IMR-90 (cell line): ENCODE results near the gene RAB23. TPM values are rescaled to one million over a fixed set of nuclear protein-coding genes. Genes with fewer than 3 reads are reported as not detected.

ENCODE experiments used
- ATAC-seq: fragments of 200-7000 bp; cut with Tn5 transposase; 2 replicates; pipeline ENCODE4 v1.9.1; 2020; ENCODE audit warnings: low read depth, mild to moderate bottlenecking, moderate library complexity
- BruUV-seq: library from RNA; stranded (reverse); fragments of 400-500 nt; replicated peaks from 2 replicates; lab custom pipeline; 2021; lab: Mats Ljungman, UMichigan
- CTCF ChIA-PET: fragments of 300-600 bp; formaldehyde crosslinking; extraction: SDS; loops from one replicate; lab custom pipeline; 2021; ENCODE audit warnings: antibody characterized with exemption; lab: Yijun Ruan, JAX
- POLR2A ChIA-PET: fragments of 300-600 bp; sonication (Branson Sonifier 250); formaldehyde crosslinking; loops from one replicate; lab custom pipeline; 2022; ENCODE audit warnings: antibody characterized with exemption; ENCODE audit not compliant: unreplicated experiment; lab: Charles Lee
- DNase-seq: peaks from one replicate; pipeline ENCODE4 v3.0.0; 2013
- H2AFZ ChIP-seq: replicated peaks from 2 replicates; pipeline ENCODE3; 2013; ENCODE audit warnings: low read length, mild to moderate bottlenecking; ENCODE audit not compliant: poor library complexity
- H2AK5ac ChIP-seq: 2 replicates; pipeline ENCODE4 v1.6.1; 2013; ENCODE audit warnings: low read depth, low read length, inconsistent platforms
- H2AK9ac ChIP-seq: replicated peaks from 2 replicates; pipeline ENCODE3; 2013; ENCODE audit warnings: mild to moderate bottlenecking, low read depth, low read length, moderate library complexity; ENCODE audit not compliant: poor library complexity
- H2BK120ac ChIP-seq: 2 replicates; pipeline ENCODE4 v1.6.1; 2013; ENCODE audit warnings: low read depth, low read length, inconsistent platforms
- H2BK15ac ChIP-seq: 3 replicates; pipeline ENCODE4 v1.6.1; 2013; ENCODE audit warnings: low read depth, low read length, inconsistent platforms
- H2BK20ac ChIP-seq: 2 replicates; pipeline ENCODE4 v1.6.1; 2013; ENCODE audit warnings: low read depth, mild to moderate bottlenecking, inconsistent platforms, low read length, moderate library complexity
- H2BK5ac ChIP-seq: 2 replicates; pipeline ENCODE4 v1.6.1; 2013; ENCODE audit warnings: mild to moderate bottlenecking, low read depth, low read length, inconsistent platforms; ENCODE audit not compliant: poor library complexity, severe bottlenecking
- H3K14ac ChIP-seq: replicated peaks from 2 replicates; pipeline ENCODE4 v1.6.1; 2013; ENCODE audit warnings: low read depth, low read length, inconsistent platforms
- H3K18ac ChIP-seq: 2 replicates; pipeline ENCODE4 v1.6.1; 2013; ENCODE audit warnings: low read depth, low read length, control low read depth
- H3K23ac ChIP-seq: 2 replicates; pipeline ENCODE4 v1.6.1; 2013; ENCODE audit warnings: low read depth, low read length, inconsistent platforms
- H3K27ac ChIP-seq: 2 replicates; pipeline ENCODE4 v1.5.1; 2013; ENCODE audit warnings: mild to moderate bottlenecking, control low read depth, low read length; ENCODE audit not compliant: insufficient read depth
- H3K27me3 ChIP-seq: 2 replicates; pipeline ENCODE4 v1.6.1; 2013; ENCODE audit warnings: low read length; ENCODE audit not compliant: control insufficient read depth, insufficient read depth
- H3K36me3 ChIP-seq: 2 replicates; pipeline ENCODE4 v1.6.1; 2013; ENCODE audit warnings: low read length, mixed read lengths; ENCODE audit not compliant: control insufficient read depth, insufficient read depth
- H3K4ac ChIP-seq: 2 replicates; pipeline ENCODE4 v1.6.1; 2013; ENCODE audit warnings: low read depth, low read length, inconsistent platforms
- H3K4me1 ChIP-seq: 2 replicates; pipeline ENCODE4 v1.6.1; 2013; ENCODE audit warnings: low read length, mixed read lengths; ENCODE audit not compliant: control insufficient read depth, insufficient read depth
- H3K4me2 ChIP-seq: 2 replicates; pipeline ENCODE4 v1.6.1; 2013; ENCODE audit warnings: low read depth, mild to moderate bottlenecking, control low read depth, low read length, moderate library complexity
- H3K4me3 ChIP-seq: 2 replicates; pipeline ENCODE4 v1.5.1; 2013; ENCODE audit warnings: low read depth, mild to moderate bottlenecking, control low read depth, low read length, moderate library complexity; ENCODE audit not compliant: insufficient read depth
- H3K56ac ChIP-seq: 2 replicates; pipeline ENCODE4 v1.6.1; 2013; ENCODE audit warnings: low read length, inconsistent platforms; ENCODE audit not compliant: insufficient read depth; ENCODE audit errors: extremely low read depth
- H3K79me1 ChIP-seq, 2 experiments: 2 replicates each; pipeline ENCODE4 v1.6.1; 2013; ENCODE audit warnings: low read length in 2 of 2, inconsistent platforms in 1 of 2, low read depth in 1 of 2
- H3K9ac ChIP-seq: 2 replicates; pipeline ENCODE4 v1.6.1; 2013; ENCODE audit warnings: low read depth, low read length, control low read depth
- H3K9me1 ChIP-seq: 2 replicates; pipeline ENCODE4 v1.6.1; 2013; ENCODE audit warnings: low read length, inconsistent platforms; ENCODE audit not compliant: insufficient read depth
- H3K9me3 ChIP-seq: 2 replicates; pipeline ENCODE4 v1.6.1; 2013; ENCODE audit warnings: low read length; ENCODE audit not compliant: control insufficient read depth, insufficient read depth
- H4K20me1 ChIP-seq: 2 replicates; pipeline ENCODE4 v1.6.1; 2013; ENCODE audit warnings: low read length, inconsistent platforms; ENCODE audit not compliant: insufficient read depth
- H4K5ac ChIP-seq: 2 replicates; pipeline ENCODE4 v1.6.1; 2013; ENCODE audit warnings: mild to moderate bottlenecking, low read depth, low read length, control low read depth
- H4K8ac ChIP-seq, 2 experiments: 2 replicates each; pipeline ENCODE4 v1.6.1; 2013; ENCODE audit warnings: low read depth in 2 of 2, low read length in 2 of 2, control low read depth in 1 of 2, inconsistent platforms in 1 of 2
- H4K91ac ChIP-seq: 2 replicates; pipeline ENCODE4 v1.6.1; 2013; ENCODE audit warnings: low read depth, low read length, inconsistent platforms; ENCODE audit not compliant: insufficient read depth
- CEBPB ChIP-seq: IDR thresholded peaks from 2 replicates; pipeline ENCODE4 v1.6.1; 2012; ENCODE audit warnings: low read depth, low read length, improper control_type of control experiment
- CHD1 ChIP-seq: IDR thresholded peaks from 2 replicates; pipeline ENCODE4 v1.6.1; 2012; ENCODE audit warnings: low read depth, low read length, improper control_type of control experiment
- CTCF ChIP-seq: conservative IDR thresholded peaks from 2 replicates; pipeline ENCODE4 v1.5.1; 2012; ENCODE audit warnings: mild to moderate bottlenecking, low read depth, low read length, improper control_type of control experiment
- MAZ ChIP-seq: IDR thresholded peaks from 2 replicates; pipeline ENCODE4 v1.6.1; 2012; ENCODE audit warnings: low read depth, mild to moderate bottlenecking, low read length, improper control_type of control experiment, moderate library complexity, borderline replicate concordance
- NFE2L2 ChIP-seq: fragments of 150-350 bp; IDR thresholded peaks from 2 replicates; pipeline ENCODE4 v1.6.1; 2016; ENCODE audit warnings: low read depth, mild to moderate bottlenecking, low read length
- POLR2A ChIP-seq: IDR thresholded peaks from 2 replicates; pipeline ENCODE4 v1.6.1; 2012; ENCODE audit warnings: mild to moderate bottlenecking, low read depth, low read length
- USF2 ChIP-seq: fragments of 150-350 bp; IDR thresholded peaks from 2 replicates; pipeline ENCODE4 v1.6.1; 2017; ENCODE audit warnings: mild to moderate bottlenecking, antibody characterized with exemption, low read length, low read depth
- WGBS, 2 experiments: methylation state at CpG; one replicate each; pipeline versions ENCODE4 v1.1.5 to v1.1.7; 2013; ENCODE audit warnings: missing lambda C conversion rate in 2 of 2; ENCODE audit not compliant: insufficient read length in 1 of 2; ENCODE audit errors: extremely low coverage in 2 of 2; 5-methylcytosine and 5-hydroxymethylcytosine counted together
- dilution Hi-C: fragments of 300-500 bp; cut with HindIII; formaldehyde crosslinking; loops from one replicate; pipeline ENCODE4 v1.14.3; 2018; ENCODE audit warnings: low sequenced_read_pairs; ENCODE audit not compliant: unreplicated experiment
- in situ Hi-C: fragments of 300-500 bp; cut with MboI; formaldehyde crosslinking; loops from 3 replicates; pipeline ENCODE4 v1.14.3; 2019; ENCODE audit warnings: low sequenced_read_pairs, inconsistent platforms, mixed read lengths
- intact Hi-C: fragments of 100-400 bp; cut with micrococcal nuclease; formaldehyde crosslinking; loops from 2 replicates; pipeline ENCODE4 v1.10.0; 2022
- polyA plus RNA-seq, 3 experiments: library from polyadenylated mRNA; depleted of rRNA; stranded (reverse); fragments of >200 nt; gene quantifications; 2 replicates each; pipeline ENCODE4 v1.2.3, GENCODE V29; 2012; ENCODE audit warnings: low replicate concordance in 1 of 3
- total RNA-seq: library from RNA; depleted of rRNA; stranded (reverse); fragments of >200 nt; gene quantifications from 2 replicates; pipeline ENCODE4 v1.2.3, GENCODE V29; 2012

The RAB23 gene
- total and polyA plus RNA-seq, 2 of the 4 experiments (the other 2 are of a cell fraction), result 10.8 to 13.3 TPM

GRCh38 chr6:57165080-57165479 is 57.0 kb downstream of the RAB23 start:
- Histone ChIP-seq H2AK9ac (no peak overlapping the region), H3K27me3 (no peaks in the 10 kb centered on the region), H3K9me3 (peaks cover 6% of the 10 kb centered on the region), H3K14ac (no peak overlapping the region), H3K9ac (no peak overlapping the region), H2AK5ac (no peak overlapping the region), H4K8ac (no peak overlapping the region), H3K23ac (no peak overlapping the region), H4K91ac (no peak overlapping the region), H4K20me1 (0 out of 2 replicates have a peak, but pooled peaks cover 3% of the 10 kb centered on the region), H3K79me1 (peaks cover 0 to 7% of the 10 kb centered on the region in 2 experiments; a peak in 1 of 4 replicates), H2BK5ac (no peak overlapping the region), H3K27ac (no peak overlapping the region), H2BK20ac (no peak overlapping the region), H2BK120ac (no peak overlapping the region), H3K56ac (no peak overlapping the region), H3K4ac (no peak overlapping the region), H2AFZ (no peak overlapping the region), H2BK15ac (no peak overlapping the region), H3K4me3 (no peak overlapping the region), H3K4me2 (no peak overlapping the region), H3K18ac (no peak overlapping the region), H4K5ac (no peak overlapping the region), H3K36me3 (peaks cover 3% of the 10 kb centered on the region), H3K4me1 (peaks cover 11% of the 10 kb centered on the region), H3K9me1 (no peaks in the 10 kb centered on the region)
- no peak for TF ChIP-seq CEBPB
- TF ChIP-seq CTCF, result no peak
- TF ChIP-seq MAZ, result no peak
- no peak for TF ChIP-seq USF2
- no peak for TF ChIP-seq NFE2L2
- no peak for TF ChIP-seq CHD1
- TF ChIP-seq POLR2A, result no peak
- DNase-seq, result no peak
- no peak for ATAC-seq
- no TSS peak for BruUV-seq
- dilution Hi-C loops (no loop called here), intact Hi-C loops (no loop called here), in situ Hi-C loops (no loop called here)
- whole genome bisulfite sequencing, 2 experiments, result no CpG with 5 or more reads among the region's 1 CpG
- POLR2A ChIA-PET, result no interaction called here
- CTCF ChIA-PET, result no interaction called here
